K562 (cell line): ENCODE data around the gene RAMAC. TPM values are rescaled to one million over a fixed set of nuclear protein-coding genes. Genes with fewer than 3 reads are reported as not detected.

Experiments
- CUX1 ChIP-seq: fragments of 200-800 bp; sonication (Bioruptor generic); IDR thresholded peaks from 2 replicates; pipeline ENCODE4 v1.6.1; 2016; ENCODE audit warnings: missing genetic modification characterization, missing compliant biosample characterization
- ZNF318 ChIP-seq, 2 experiments: fragments of 450-650 bp; IDR thresholded peaks; 2 replicates each; pipeline ENCODE4 v1.6.1; 2016; ENCODE audit warnings: mild to moderate bottlenecking in 2 of 2, borderline replicate concordance in 1 of 2, low read depth in 1 of 2, moderate library complexity in 1 of 2
- polyA plus RNA-seq, 8 experiments: library from polyadenylated mRNA; depleted of rRNA in 4 of 8; stranded (reverse) in 5 of 8; unstranded in 3 of 8; fragments of >200 nt; fragmentation: Nextera tagmentation in 2 of 8; fragmentation: Illumina TruSeq in 1 of 8; extraction: Ambion mirVana in 2 of 8; extraction: Trizol in 1 of 8; gene quantifications; 2 replicates each; pipeline versions ENCODE4 v1.2.1 to v1.2.3, GENCODE V29; 2011 to 2014; ENCODE audit warnings: inconsistent platforms in 1 of 8, missing spikeins in 1 of 8
- total RNA-seq, 7 experiments: library from RNA; depleted of rRNA in 6 of 7; stranded (reverse); fragments of >200 nt in 6 of 7; fragmentation: Illumina TruSeq in 2 of 7; extraction: Trizol in 2 of 7; gene quantifications; 2 replicates each; pipeline versions ENCODE4 v1.2.1 to v1.2.3, GENCODE V29; 2011 to 2021; ENCODE audit warnings: low replicate concordance in 1 of 7

RAMAC gene
- total and polyA plus RNA-seq, 9 of the 15 experiments (the other 6 are each of a cell fraction or from before 2014, with no cell fraction given) = 26.9 to 108 (median 38.4) TPM

GRCh38 chr15:82969353-82969752, 16.7 kb upstream of the RAMAC start (continued):
- TF ChIP-seq ZNF318 (IDR thresholded peaks at IDR 0.05; ENCODE audit: borderline replicate concordance in 1 of 2, low read depth in 1 of 2) = no peak
- no peak for TF ChIP-seq CUX1 (CRISPR knock-in tag)
